ENCODE data around the gene CCDC90B. TPM values are rescaled to one million over a fixed set of nuclear protein-coding genes. Genes with fewer than 3 reads are reported as not detected.
A peak's percentile ranks its signal among the peaks of the same experiment; 100 is the strongest.

CCDC90B gene
- total and polyA plus RNA-seq, 10 of the 15 experiments (the other 5 are each of a cell fraction or from before 2014, with no cell fraction given) = 33.2 to 91.5 (median 59.2) TPM

DNA sequence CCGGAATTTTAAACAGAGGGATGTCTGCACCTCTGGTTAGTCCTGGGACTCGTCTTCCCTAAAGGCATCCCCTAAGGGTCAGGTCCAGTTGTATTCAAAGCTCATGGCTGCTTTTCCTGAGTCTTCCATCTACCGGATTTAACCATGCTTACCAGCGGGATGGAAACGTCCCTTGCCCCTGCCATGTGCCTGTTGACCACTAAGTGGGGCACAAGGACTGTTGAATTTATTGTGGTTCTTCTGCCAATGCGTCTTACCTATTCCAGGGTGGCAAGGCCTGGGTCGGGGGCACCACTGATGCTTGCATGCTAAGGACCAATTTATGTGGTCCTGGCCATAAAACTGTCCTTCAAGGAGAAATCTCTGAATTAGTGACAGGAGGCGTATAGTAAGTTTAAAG is 67.1 kb downstream of the CCDC90B start:
- BruUV-seq (replicated peaks) = no TSS peak
- no peaks in the 10 kb centered on the region for H4K20me1 ChIP-seq (ENCODE audit: control insufficient read depth, insufficient read depth)
- no peaks in the 10 kb centered on the region for H3K9me3 ChIP-seq (replicated peaks; ENCODE audit: control insufficient read depth, insufficient read depth, low read length)
- DNase-seq (ENCODE audit: low read depth, low spot score) (no peak), FAIRE-seq (no peak), ATAC-seq (peak; percentile 50; the same call in 2 of the 3 replicates)
- in situ Hi-C loops (cut with MboI) = no loop called here
- POLR2A ChIA-PET = no interaction called here
- no peak overlapping the region for H3K4me2 ChIP-seq (ENCODE audit: control insufficient read depth, insufficient read depth)
- WGBS (ENCODE audit: insufficient coverage, insufficient replicate concordance, low lambda C conversion rate, missing lambda C conversion rate) = 64% methylated on average over 8 of the region's 8 CpGs
- H3K27ac ChIP-seq (ENCODE audit: control insufficient read depth, insufficient read depth) = no peak overlapping the region
- intact Hi-C loops (cut with micrococcal nuclease; ENCODE audit: unreplicated experiment) = no loop called here
- no peaks in the 10 kb centered on the region for H3K27me3 ChIP-seq (replicated peaks in 1 of 2; ENCODE audit: control insufficient read depth in 2 of 2, insufficient read depth in 2 of 2, low read length in 1 of 2)
- no peak overlapping the region for H2AFZ ChIP-seq (ENCODE audit: control insufficient read depth, low read depth, low read length)
- H3K4me3 ChIP-seq = no peak overlapping the region
- CTCF ChIA-PET = no interaction called here
- H3K9ac ChIP-seq (ENCODE audit: control insufficient read depth, insufficient read depth, low read length) = no peak overlapping the region
- no peaks in the 10 kb centered on the region for H3K36me3 ChIP-seq (ENCODE audit: control insufficient read depth in 2 of 2, insufficient read depth in 2 of 2, low read length in 1 of 2)
- SMC1A ChIA-PET (ENCODE audit: uncharacterized antibody, unreplicated experiment) = interaction anchor here (0.6 kb wide), 1 partner anchor 707 kb away, joined by 3 read pairs; no protein-coding TSS in a partner anchor
- RAD21 ChIA-PET (ENCODE audit: unreplicated experiment) = no interaction called here
- no peaks in the 10 kb centered on the region for H3K4me1 ChIP-seq (ENCODE audit: control insufficient read depth, insufficient read depth, low read length)
- TF ChIP-seq NFXL1 (IDR thresholded peaks at IDR 0.05; ENCODE audit: borderline replicate concordance) = no peak
- TF ChIP-seq, protein P1, sequence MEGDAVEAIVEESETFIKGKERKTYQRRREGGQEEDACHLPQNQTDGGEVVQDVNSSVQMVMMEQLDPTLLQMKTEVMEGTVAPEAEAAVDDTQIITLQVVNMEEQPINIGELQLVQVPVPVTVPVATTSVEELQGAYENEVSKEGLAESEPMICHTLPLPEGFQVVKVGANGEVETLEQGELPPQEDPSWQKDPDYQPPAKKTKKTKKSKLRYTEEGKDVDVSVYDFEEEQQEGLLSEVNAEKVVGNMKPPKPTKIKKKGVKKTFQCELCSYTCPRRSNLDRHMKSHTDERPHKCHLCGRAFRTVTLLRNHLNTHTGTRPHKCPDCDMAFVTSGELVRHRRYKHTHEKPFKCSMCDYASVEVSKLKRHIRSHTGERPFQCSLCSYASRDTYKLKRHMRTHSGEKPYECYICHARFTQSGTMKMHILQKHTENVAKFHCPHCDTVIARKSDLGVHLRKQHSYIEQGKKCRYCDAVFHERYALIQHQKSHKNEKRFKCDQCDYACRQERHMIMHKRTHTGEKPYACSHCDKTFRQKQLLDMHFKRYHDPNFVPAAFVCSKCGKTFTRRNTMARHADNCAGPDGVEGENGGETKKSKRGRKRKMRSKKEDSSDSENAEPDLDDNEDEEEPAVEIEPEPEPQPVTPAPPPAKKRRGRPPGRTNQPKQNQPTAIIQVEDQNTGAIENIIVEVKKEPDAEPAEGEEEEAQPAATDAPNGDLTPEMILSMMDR (IDR thresholded peaks at IDR 0.05 in 2 of 3, conservative IDR thresholded peaks at IDR 0.05 in 1 of 3; ENCODE audit: control insufficient read depth in 2 of 3, extremely low read depth in 1 of 3, insufficient read depth in 1 of 3, low read depth in 3 of 3, low read length in 3 of 3) = peak; percentile 18 to 26 (median 25); a peak in 2 of 6 replicates
- TF ChIP-seq RAD21 (IDR thresholded peaks at IDR 0.05; ENCODE audit: insufficient read depth, low read depth, low read length) = peak; percentile 51
- TF ChIP-seq, protein P2, sequence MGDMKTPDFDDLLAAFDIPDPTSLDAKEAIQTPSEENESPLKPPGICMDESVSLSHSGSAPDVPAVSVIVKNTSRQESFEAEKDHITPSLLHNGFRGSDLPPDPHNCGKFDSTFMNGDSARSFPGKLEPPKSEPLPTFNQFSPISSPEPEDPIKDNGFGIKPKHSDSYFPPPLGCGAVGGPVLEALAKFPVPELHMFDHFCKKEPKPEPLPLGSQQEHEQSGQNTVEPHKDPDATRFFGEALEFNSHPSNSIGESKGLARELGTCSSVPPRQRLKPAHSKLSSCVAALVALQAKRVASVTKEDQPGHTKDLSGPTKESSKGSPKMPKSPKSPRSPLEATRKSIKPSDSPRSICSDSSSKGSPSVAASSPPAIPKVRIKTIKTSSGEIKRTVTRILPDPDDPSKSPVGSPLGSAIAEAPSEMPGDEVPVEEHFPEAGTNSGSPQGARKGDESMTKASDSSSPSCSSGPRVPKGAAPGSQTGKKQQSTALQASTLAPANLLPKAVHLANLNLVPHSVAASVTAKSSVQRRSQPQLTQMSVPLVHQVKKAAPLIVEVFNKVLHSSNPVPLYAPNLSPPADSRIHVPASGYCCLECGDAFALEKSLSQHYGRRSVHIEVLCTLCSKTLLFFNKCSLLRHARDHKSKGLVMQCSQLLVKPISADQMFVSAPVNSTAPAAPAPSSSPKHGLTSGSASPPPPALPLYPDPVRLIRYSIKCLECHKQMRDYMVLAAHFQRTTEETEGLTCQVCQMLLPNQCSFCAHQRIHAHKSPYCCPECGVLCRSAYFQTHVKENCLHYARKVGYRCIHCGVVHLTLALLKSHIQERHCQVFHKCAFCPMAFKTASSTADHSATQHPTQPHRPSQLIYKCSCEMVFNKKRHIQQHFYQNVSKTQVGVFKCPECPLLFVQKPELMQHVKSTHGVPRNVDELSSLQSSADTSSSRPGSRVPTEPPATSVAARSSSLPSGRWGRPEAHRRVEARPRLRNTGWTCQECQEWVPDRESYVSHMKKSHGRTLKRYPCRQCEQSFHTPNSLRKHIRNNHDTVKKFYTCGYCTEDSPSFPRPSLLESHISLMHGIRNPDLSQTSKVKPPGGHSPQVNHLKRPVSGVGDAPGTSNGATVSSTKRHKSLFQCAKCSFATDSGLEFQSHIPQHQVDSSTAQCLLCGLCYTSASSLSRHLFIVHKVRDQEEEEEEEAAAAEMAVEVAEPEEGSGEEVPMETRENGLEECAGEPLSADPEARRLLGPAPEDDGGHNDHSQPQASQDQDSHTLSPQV (IDR thresholded peaks at IDR 0.05) = no peak
- peak; percentile 19; the same call in 1 of the 2 replicates for TF ChIP-seq SMC3 (IDR thresholded peaks at IDR 0.05; ENCODE audit: borderline replicate concordance, low read length)
- no peaks in the 10 kb centered on the region for H3K79me2 ChIP-seq (ENCODE audit: control insufficient read depth, insufficient read depth, low read length)

Small RNA genes lying within 50 kb of the gene (small RNA-seq; reads per million reads assigned to genes)
- not detected for gene AP000873.5

Other genes starting within 250 kb of the CCDC90B start
- gene RAB30, start 214.5 kb downstream of the CCDC90B start, total RNA-seq (2014; rRNA removed) = 13.0 and 14.2 TPM in 2 replicates
- 15.2 and 16.1 TPM in 2 replicates for gene RAB30, start 214.5 kb downstream of the CCDC90B start, total RNA-seq (2014; rRNA removed; fragmentation: Illumina TruSeq; extraction: Trizol)
- gene RAB30, start 214.5 kb downstream of the CCDC90B start, total RNA-seq (2021) = 23.9 and 24.8 TPM in 2 replicates
- gene RAB30, start 214.5 kb downstream of the CCDC90B start, polyA plus RNA-seq (2011; rRNA removed) = 23.0 and 26.7 TPM in 2 replicates
- gene RAB30, start 214.5 kb downstream of the CCDC90B start, polyA plus RNA-seq (2014; fragmentation: Illumina TruSeq; extraction: Trizol) = 22.5 and 32.9 TPM in 2 replicates
- 10 to 100 TPM in 1 of 2 experiments, 1 to 10 TPM in 1; 9.8 to 14.2 TPM for gene RAB30, start 214.5 kb downstream of the CCDC90B start, polyA plus RNA-seq (2014; fragmentation: Nextera tagmentation; extraction: Ambion mirVana)
- gene RAB30, start 214.5 kb downstream of the CCDC90B start, polyA plus RNA-seq (2014; rRNA removed) = 8.0 and 11.7 TPM in 2 replicates
- gene RAB30, start 214.5 kb downstream of the CCDC90B start, polyA plus RNA-seq (2016; fragmentation: Nextera tagmentation; extraction: Ambion mirVana) = 10 to 100 TPM; 22.2 TPM
- gene PCF11, start 129.2 kb downstream of the CCDC90B start, total RNA-seq (2014; rRNA removed) = 43.2 and 51.2 TPM in 2 replicates
- gene PCF11, start 129.2 kb downstream of the CCDC90B start, total RNA-seq (2014; rRNA removed; fragmentation: Illumina TruSeq; extraction: Trizol) = 65.4 and 68.4 TPM in 2 replicates
- 56.2 and 59.2 TPM in 2 replicates for gene PCF11, start 129.2 kb downstream of the CCDC90B start, total RNA-seq (2021)
- 90.4 and 129 TPM in 2 replicates for gene PCF11, start 129.2 kb downstream of the CCDC90B start, polyA plus RNA-seq (2011; rRNA removed)
- gene PCF11, start 129.2 kb downstream of the CCDC90B start, polyA plus RNA-seq (2014; fragmentation: Illumina TruSeq; extraction: Trizol) = 52.8 and 60.5 TPM in 2 replicates
- 10 to 100 TPM in 1 of 2 experiments, 1 to 10 TPM in 1; 9.2 to 10.1 TPM for gene PCF11, start 129.2 kb downstream of the CCDC90B start, polyA plus RNA-seq (2014; fragmentation: Nextera tagmentation; extraction: Ambion mirVana)
- 58.3 and 60.7 TPM in 2 replicates for gene PCF11, start 129.2 kb downstream of the CCDC90B start, polyA plus RNA-seq (2014; rRNA removed)
- 10 to 100 TPM; 20.9 to 22.8 TPM for gene PCF11, start 129.2 kb downstream of the CCDC90B start, polyA plus RNA-seq (2016; fragmentation: Nextera tagmentation; extraction: Ambion mirVana)
- gene ANKRD42, start 92.7 kb downstream of the CCDC90B start, total RNA-seq (2014; rRNA removed) = 1.7 and 1.9 TPM in 2 replicates
- gene ANKRD42, start 92.7 kb downstream of the CCDC90B start, total RNA-seq (2014; rRNA removed; fragmentation: Illumina TruSeq; extraction: Trizol) = 1.4 and 1.5 TPM in 2 replicates
- 1.4 and 2.9 TPM in 2 replicates for gene ANKRD42, start 92.7 kb downstream of the CCDC90B start, total RNA-seq (2021)
- 2.2 and 2.5 TPM in 2 replicates for gene ANKRD42, start 92.7 kb downstream of the CCDC90B start, polyA plus RNA-seq (2011; rRNA removed)
- 1.7 and 2.2 TPM in 2 replicates for gene ANKRD42, start 92.7 kb downstream of the CCDC90B start, polyA plus RNA-seq (2014; fragmentation: Illumina TruSeq; extraction: Trizol)
- gene ANKRD42, start 92.7 kb downstream of the CCDC90B start, polyA plus RNA-seq (2014; fragmentation: Nextera tagmentation; extraction: Ambion mirVana) = 1 to 10 TPM in 1 of 2 experiments, under 1 TPM in 1; 0.68 to 2.0 TPM
- 1.5 and 1.8 TPM in 2 replicates for gene ANKRD42, start 92.7 kb downstream of the CCDC90B start, polyA plus RNA-seq (2014; rRNA removed)
- gene ANKRD42, start 92.7 kb downstream of the CCDC90B start, polyA plus RNA-seq (2016; fragmentation: Nextera tagmentation; extraction: Ambion mirVana) = 1 to 10 TPM; 3.0 to 3.2 TPM